Small intestine (tissue), 7 donors: ENCODE measurements around the gene SLC13A4. TPM values are rescaled to one million over a fixed set of nuclear protein-coding genes. Genes with fewer than 3 reads are reported as not detected.

Source experiments
- DNase-seq, 2 donors: peaks; one replicate each; pipeline versions ENCODE4 v3.0.0 to v3.0.0-alpha.2; 2013
- FAIRE-seq: peaks from 2 replicates; lab custom pipeline; 2012; peaks lifted over from hg19 to GRCh38; lab: Jason Lieb, UNC
- H3K27ac ChIP-seq, 3 donors: one replicate each; pipeline ENCODE4 v1.5.1; 2013; ENCODE audit warnings: low read length in 2 of 3, mild to moderate bottlenecking in 2 of 3, control low read depth in 1 of 3, inconsistent platforms in 1 of 3, low read depth in 1 of 3, moderate library complexity in 1 of 3
- H3K27me3 ChIP-seq, 3 donors: one replicate each; pipeline ENCODE4 v1.6.1; 2013; ENCODE audit warnings: low read length in 3 of 3, inconsistent platforms in 1 of 3; ENCODE audit not compliant: control insufficient read depth in 3 of 3, insufficient read depth in 3 of 3
- H3K36me3 ChIP-seq, 3 donors: one replicate each; pipeline ENCODE4 v1.6.1; 2013; ENCODE audit warnings: low read length in 3 of 3, inconsistent platforms in 1 of 3, low read depth in 1 of 3, mild to moderate bottlenecking in 1 of 3, moderate library complexity in 1 of 3; ENCODE audit not compliant: control insufficient read depth in 3 of 3, insufficient read depth in 2 of 3
- H3K4me1 ChIP-seq, 3 donors: one replicate each; pipeline ENCODE4 v1.6.1; 2013; ENCODE audit warnings: low read length in 2 of 3, inconsistent platforms in 1 of 3, low read depth in 1 of 3, mild to moderate bottlenecking in 1 of 3, moderate library complexity in 1 of 3; ENCODE audit not compliant: control insufficient read depth in 3 of 3, insufficient read depth in 2 of 3
- H3K4me3 ChIP-seq, 3 donors: one replicate each; pipeline ENCODE4 v1.5.1; 2013; ENCODE audit warnings: low read length in 3 of 3, control low read depth in 1 of 3, inconsistent platforms in 1 of 3, low read depth in 1 of 3, mild to moderate bottlenecking in 1 of 3, moderate library complexity in 1 of 3
- H3K9me3 ChIP-seq, 2 donors: one replicate each; pipeline ENCODE4 v1.6.1; 2013; ENCODE audit warnings: low read depth in 1 of 2, low read length in 1 of 2; ENCODE audit not compliant: control insufficient read depth in 2 of 2, insufficient read depth in 1 of 2
- WGBS, 3 donors: extraction: QIAGEN DNeasy Blood & Tissue Kit; methylation state at CpG; one replicate each; pipeline ENCODE4 v1.1.7; 2013; 5-methylcytosine and 5-hydroxymethylcytosine counted together
- polyA plus RNA-seq, 4 donors: library from polyadenylated mRNA; stranded (reverse) in 3 of 4; unstranded in 1 of 4; fragments of 200-250 nt in 3 of 4; fragments of 120-200 nt in 1 of 4; gene quantifications; one replicate each; pipeline versions ENCODE4 v1.2.1 to v1.2.3, GENCODE V29; 2013
- donor health status: healthy with polysubstance abuse.
- donor health status: control.
- donor health status: control.
- donor health status: Bipolar disorder and iron deficiency.
- donor health status: healthy.

The SLC13A4 gene
- polyA plus RNA-seq, 4 donors = 0.04 to 0.56 TPM; not detected in 2

- Histone ChIP-seq H3K4me3 (no peak overlapping the region), H3K36me3 (no peaks in the 10 kb centered on the region), H3K27ac (no peak overlapping the region), H3K9me3 (no peaks in the 10 kb centered on the region), H3K27me3 (no peaks in the 10 kb centered on the region), H3K4me1 (peaks cover 0 to 6% (median 0%) of the 10 kb centered on the region in 3 donors)
- no peak for DNase-seq
- 68 to 82% (median 74%) methylated on average over 1 of the region's 1 CpG for WGBS, 3 donors
- FAIRE-seq = no peak
Observed at GRCh38 chr7:135771051-135771450, 43.1 kb upstream of the SLC13A4 start.

- Histone ChIP-seq H3K36me3 (no peaks in the 10 kb centered on the region), H3K9me3 (no peaks in the 10 kb centered on the region), H3K27me3 (no peaks in the 10 kb centered on the region), H3K27ac (no peak overlapping the region), H3K4me1 (peaks cover 0 to 6% (median 0%) of the 10 kb centered on the region in 3 donors), H3K4me3 (no peak overlapping the region)
- FAIRE-seq = no peak
- WGBS, 3 donors = 82 to 92% (median 85%) methylated on average over 6 of the region's 6 CpGs
- no peak for DNase-seq
Observed at GRCh38 chr7:135770139-135770710, 42.2 kb upstream of the SLC13A4 start.

DNA sequence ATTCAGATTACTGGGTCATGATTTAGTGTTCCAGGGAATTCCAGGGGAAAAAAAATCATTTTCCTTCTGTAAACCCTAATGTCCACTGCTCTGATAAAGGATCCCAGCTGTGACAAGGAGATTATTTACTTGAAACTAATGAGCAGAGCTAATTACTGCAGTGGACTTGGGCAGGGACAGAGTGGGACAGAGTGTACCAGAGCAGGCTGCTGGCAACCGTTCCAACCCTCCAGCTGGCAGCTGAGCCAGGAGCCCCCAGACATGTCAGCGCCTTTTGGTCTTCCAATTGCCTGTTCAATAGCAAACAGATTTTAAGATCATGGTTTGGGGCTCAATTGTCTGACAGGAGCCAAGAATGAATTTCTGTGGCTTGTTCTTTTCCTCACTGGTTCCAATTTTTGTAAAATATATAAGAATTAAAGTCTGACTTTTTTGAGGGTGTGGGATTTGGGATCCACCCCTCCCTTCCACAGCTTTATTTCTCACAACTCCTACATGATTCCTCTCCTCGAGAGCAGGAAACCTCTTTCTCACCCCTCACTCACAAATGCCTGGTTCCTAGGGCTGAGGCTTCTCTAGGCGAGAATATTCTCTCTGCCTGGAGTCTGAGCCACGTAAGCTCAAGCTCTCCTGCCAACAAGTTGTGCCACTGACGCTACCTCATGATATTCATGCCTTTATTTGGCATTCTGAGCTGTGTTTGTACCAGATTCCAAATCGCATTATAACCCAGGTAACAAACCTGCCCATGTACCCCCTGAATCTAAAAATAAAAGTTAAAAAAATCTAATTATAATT lies 41.2 kb upstream of the SLC13A4 start:
- H3K9me3 ChIP-seq = no peaks in the 10 kb centered on the region
- H3K36me3 ChIP-seq = no peaks in the 10 kb centered on the region
- peaks cover 0 to 5% (median 0%) of the 10 kb centered on the region in 3 donors for H3K4me1 ChIP-seq
- DNase-seq = no peak
- 68 to 74% (median 72%) methylated on average over 7 of the region's 7 CpGs for WGBS, 3 donors
- no peak overlapping the region for H3K27ac ChIP-seq
- H3K27me3 ChIP-seq = no peaks in the 10 kb centered on the region
- FAIRE-seq = no peak
- no peak overlapping the region for H3K4me3 ChIP-seq

GRCh38 chr7:135768467-135768866 lies 40.5 kb upstream of the SLC13A4 start:
- 67 to 70% (median 69%) methylated on average over 4 of the region's 4 CpGs for WGBS, 3 donors
- no peak overlapping the region for H3K27ac ChIP-seq
- no peaks in the 10 kb centered on the region for H3K4me1 ChIP-seq
- H3K9me3 ChIP-seq = no peaks in the 10 kb centered on the region
- no peak for DNase-seq
- no peaks in the 10 kb centered on the region for H3K36me3 ChIP-seq
- no peak for FAIRE-seq
- H3K4me3 ChIP-seq = no peak overlapping the region
- no peaks in the 10 kb centered on the region for H3K27me3 ChIP-seq

- 40 to 77% (median 47%) methylated on average over 3 of the region's 3 CpGs for WGBS, 3 donors
- Histone ChIP-seq H3K36me3 (no peaks in the 10 kb centered on the region), H3K4me1 (no peaks in the 10 kb centered on the region), H3K9me3 (no peaks in the 10 kb centered on the region), H3K4me3 (no peak overlapping the region), H3K27ac (no peak overlapping the region), H3K27me3 (no peaks in the 10 kb centered on the region)
- DNase-seq = no peak
- FAIRE-seq = no peak
Observed at GRCh38 chr7:135768064-135768463, 40.1 kb upstream of the SLC13A4 start.

DNA sequence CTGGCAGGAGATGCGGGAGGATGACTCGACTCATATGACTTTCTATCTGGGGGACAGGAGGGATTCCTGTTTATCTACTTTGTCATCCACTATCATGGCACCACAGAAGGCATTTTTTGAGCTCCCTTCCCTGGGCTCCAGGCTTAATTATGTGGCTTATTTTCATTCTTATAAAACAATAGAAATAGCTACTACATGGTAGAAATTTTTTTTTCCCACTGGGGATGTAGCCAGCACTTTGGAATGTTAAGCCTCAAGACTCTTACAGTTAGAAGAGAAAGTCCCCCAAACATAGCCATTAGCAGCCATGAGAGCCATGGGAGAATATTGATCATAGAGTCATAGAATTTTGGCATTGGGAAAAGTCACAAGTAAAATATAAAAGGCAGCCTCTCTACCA lies 35.3 kb upstream of the SLC13A4 start:
- peaks cover 0 to 2% (median 0%) of the 10 kb centered on the region in 3 donors for H3K4me1 ChIP-seq

DNA sequence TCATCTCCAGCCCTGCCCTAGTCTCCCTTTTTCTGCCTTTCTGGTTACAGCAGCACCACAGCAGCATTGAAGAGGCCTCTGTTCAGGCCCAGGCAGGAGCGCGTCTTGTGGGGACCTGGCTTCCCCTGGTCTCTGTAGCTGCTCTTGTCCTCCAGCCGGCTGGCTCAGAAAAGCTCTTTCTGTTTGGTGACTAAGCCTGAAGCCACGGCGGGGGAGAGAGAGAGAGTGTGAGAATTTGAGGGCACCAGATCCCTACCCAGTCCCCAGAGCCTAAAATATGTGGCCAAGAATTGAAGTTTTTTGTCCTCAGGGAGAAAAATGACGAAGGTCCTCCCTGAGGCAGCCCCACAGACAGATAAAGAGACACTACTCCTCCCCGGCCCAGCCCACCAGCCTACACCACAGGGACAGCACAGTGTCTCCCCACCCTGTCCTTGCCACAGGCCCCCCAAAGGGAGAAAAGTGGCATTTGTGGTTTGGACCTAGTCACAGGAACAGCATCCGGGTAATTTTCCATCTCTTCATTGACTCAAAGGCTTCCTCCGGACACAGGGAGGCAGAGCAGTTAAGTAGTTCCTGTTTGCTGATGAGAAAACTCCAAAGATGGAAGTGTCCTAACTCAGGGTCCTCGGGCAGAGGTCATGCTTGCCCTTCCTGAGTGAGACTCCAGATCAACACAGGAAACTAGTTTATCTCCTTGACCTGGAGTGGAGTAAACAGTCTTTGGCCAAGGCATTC lies 33.9 kb upstream of the SLC13A4 start:
- DNase-seq = no peak
- peak overlapping the region in 1 of 3 donors; percentile 11 for H3K27ac ChIP-seq
- peaks cover 0 to 2% (median 0%) of the 10 kb centered on the region in 3 donors for H3K4me1 ChIP-seq
- no peak overlapping the region for H3K4me3 ChIP-seq
- H3K36me3 ChIP-seq = no peaks in the 10 kb centered on the region
- no peaks in the 10 kb centered on the region for H3K9me3 ChIP-seq
- WGBS, 3 donors = 67 to 69% (median 67%) methylated on average over 10 of the region's 10 CpGs
- no peak for FAIRE-seq
- H3K27me3 ChIP-seq = peaks cover 0 to 8% (median 0%) of the 10 kb centered on the region in 3 donors

More for the DNA sequence above, 35.3 kb upstream of the SLC13A4 start:
- Histone ChIP-seq H3K27ac (no peak overlapping the region), H3K4me3 (no peak overlapping the region), H3K36me3 (no peaks in the 10 kb centered on the region), H3K27me3 (no peaks in the 10 kb centered on the region), H3K9me3 (no peaks in the 10 kb centered on the region)
- FAIRE-seq (no peak), DNase-seq (no peak)
- 69 to 91% (median 78%) methylated on average over 2 of the region's 2 CpGs for WGBS, 3 donors

DNA sequence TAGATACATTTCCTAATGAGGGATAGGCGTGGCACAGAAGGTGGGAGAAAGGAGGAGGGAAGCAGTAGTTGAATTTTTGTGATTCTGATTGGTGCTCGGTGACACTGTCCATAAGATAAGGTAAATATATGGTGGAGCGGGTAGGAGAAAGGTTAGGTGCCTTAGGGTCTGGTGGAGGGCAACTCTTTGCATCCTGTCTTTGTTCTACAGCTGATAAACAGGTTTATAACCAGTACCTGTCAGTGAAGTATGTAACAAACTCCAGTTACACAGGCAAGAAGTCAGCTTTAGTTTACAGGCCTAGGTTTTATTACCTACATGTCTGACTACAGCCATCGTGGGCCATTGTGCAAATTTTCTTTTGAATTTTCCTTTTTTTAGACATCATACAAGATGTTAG lies 31.5 kb upstream of the SLC13A4 start:
- DNase-seq (no peak), FAIRE-seq (no peak)
- 32 to 58% (median 39%) methylated on average over 4 of the region's 4 CpGs for WGBS, 3 donors

More for the DNA sequence above, 31.5 kb upstream of the SLC13A4 start:
- Histone ChIP-seq H3K4me1 (peaks cover 0 to 2% (median 0%) of the 10 kb centered on the region in 3 donors), H3K27me3 (peaks cover 0 to 8% (median 0%) of the 10 kb centered on the region in 3 donors), H3K36me3 (no peaks in the 10 kb centered on the region), H3K27ac (no peak overlapping the region), H3K4me3 (no peak overlapping the region), H3K9me3 (no peaks in the 10 kb centered on the region)
